ENCODE measurements around the gene SUN1. TPM values are rescaled to one million over a fixed set of nuclear protein-coding genes. Genes with fewer than 3 reads are reported as not detected.

Gene SUN1
- total and polyA plus RNA-seq, 10 of the 15 experiments (the other 5 are each of a cell fraction or from before 2014, with no cell fraction given): 27.8 to 107 (median 65.8) TPM

DNA sequence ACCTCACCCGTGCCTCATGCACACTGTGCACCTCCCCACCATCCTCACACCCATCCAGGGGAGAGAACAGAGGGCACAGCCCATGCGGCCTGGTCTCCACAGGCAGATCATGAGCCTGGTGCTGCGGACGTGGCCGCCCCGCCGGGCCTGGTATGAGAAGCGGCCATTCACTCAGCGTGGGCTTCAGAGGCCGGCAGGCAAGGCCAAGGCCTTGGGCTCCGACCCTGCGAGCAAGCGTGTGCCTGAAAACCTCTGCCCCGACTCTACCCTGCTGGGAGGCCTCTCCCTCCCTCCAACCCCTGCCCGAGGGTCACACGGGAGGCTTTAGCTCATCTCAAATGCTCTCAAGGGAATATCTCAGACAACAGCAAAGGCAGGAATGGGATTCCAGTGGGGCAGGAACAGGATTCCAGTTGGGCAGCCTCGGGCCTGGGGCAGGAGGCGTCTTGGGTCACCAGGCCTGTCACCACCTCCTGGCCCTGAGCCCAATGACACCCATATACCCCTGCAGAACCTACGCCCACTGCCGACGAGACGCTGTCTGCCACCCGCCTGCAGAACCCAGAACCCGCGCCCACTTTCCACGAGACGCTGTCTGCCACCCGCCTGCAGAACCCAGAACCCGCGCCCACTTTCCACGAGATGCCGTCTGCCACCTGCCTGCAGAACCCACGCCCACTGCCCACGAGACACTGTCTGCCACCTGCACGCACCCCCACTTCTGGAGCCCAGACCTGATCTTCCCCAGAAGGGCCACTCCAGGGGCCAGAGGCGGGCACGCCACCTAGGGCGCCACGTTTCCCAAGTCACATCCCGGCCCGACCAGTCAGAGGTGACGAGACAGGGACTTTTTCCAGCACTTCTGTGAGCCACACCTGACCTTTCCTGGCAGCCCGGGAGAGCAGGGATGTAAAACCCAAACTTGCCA lies 83.3 kb downstream of the SUN1 start (continued):
- TF ChIP-seq IRF5 (IDR thresholded peaks at IDR 0.05; ENCODE audit: borderline replicate concordance) (no peak), ATF7 (IDR thresholded peaks at IDR 0.05; ENCODE audit: low read depth) (no peak), POLR2AphosphoS2 (IDR thresholded peaks at IDR 0.05; ENCODE audit: low read depth, low read length) (no peak), IRF4 (IDR thresholded peaks at IDR 0.05; ENCODE audit: low read depth, low read length) (no peak), SMAD5 (IDR thresholded peaks at IDR 0.05; ENCODE audit: low read depth) (no peak), MTA2 (IDR thresholded peaks at IDR 0.05; ENCODE audit: low read depth) (no peak)
- TF ChIP-seq, protein P1, sequence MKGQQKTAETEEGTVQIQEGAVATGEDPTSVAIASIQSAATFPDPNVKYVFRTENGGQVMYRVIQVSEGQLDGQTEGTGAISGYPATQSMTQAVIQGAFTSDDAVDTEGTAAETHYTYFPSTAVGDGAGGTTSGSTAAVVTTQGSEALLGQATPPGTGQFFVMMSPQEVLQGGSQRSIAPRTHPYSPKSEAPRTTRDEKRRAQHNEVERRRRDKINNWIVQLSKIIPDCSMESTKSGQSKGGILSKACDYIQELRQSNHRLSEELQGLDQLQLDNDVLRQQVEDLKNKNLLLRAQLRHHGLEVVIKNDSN (IDR thresholded peaks at IDR 0.05; ENCODE audit: borderline replicate concordance, extremely low read length, insufficient read depth, low read depth, low read length): no peak

GRCh38 chr7:916291-916941 lies 84.1 kb downstream of the SUN1 start:
- H3K36me3 ChIP-seq (ENCODE audit: control insufficient read depth in 2 of 2, insufficient read depth in 2 of 2, low read length in 1 of 2): peaks cover 0 to 6% of the 10 kb centered on the region in 2 experiments; a peak in 3 of 4 replicates
- DNase-seq (ENCODE audit: low read depth, low spot score): no peak
- H3K4me3 ChIP-seq: no peak overlapping the region
- BruUV-seq (replicated peaks): no TSS peak
- H3K9ac ChIP-seq (ENCODE audit: control insufficient read depth, insufficient read depth, low read length): no peak overlapping the region
- peaks cover 6% of the 10 kb centered on the region for H3K4me1 ChIP-seq (ENCODE audit: control insufficient read depth, insufficient read depth, low read length)
- 82% methylated on average over 15 of the region's 17 CpGs for WGBS (ENCODE audit: insufficient coverage, insufficient replicate concordance, low lambda C conversion rate, missing lambda C conversion rate)
- H3K9me3 ChIP-seq (replicated peaks; ENCODE audit: control insufficient read depth, insufficient read depth, low read length): no peaks in the 10 kb centered on the region
- H2AFZ ChIP-seq (ENCODE audit: control insufficient read depth, low read depth, low read length): no peak overlapping the region
- no peaks in the 10 kb centered on the region for H3K27me3 ChIP-seq (replicated peaks in 1 of 2; ENCODE audit: control insufficient read depth in 2 of 2, insufficient read depth in 2 of 2, low read length in 1 of 2)
- ChIA-PET POLR2A (no interaction called here), SMC1A (ENCODE audit: uncharacterized antibody, unreplicated experiment) (no interaction called here), CTCF (no interaction called here), RAD21 (ENCODE audit: unreplicated experiment) (no interaction called here)
- intact Hi-C loops (cut with micrococcal nuclease; ENCODE audit: unreplicated experiment) (no loop called here), in situ Hi-C loops (cut with MboI) (no loop called here)
- H4K20me1 ChIP-seq (ENCODE audit: control insufficient read depth, insufficient read depth): no peaks in the 10 kb centered on the region
- no peak overlapping the region for H3K4me2 ChIP-seq (ENCODE audit: control insufficient read depth, insufficient read depth)
- no peak for FAIRE-seq
- H3K27ac ChIP-seq (ENCODE audit: control insufficient read depth, insufficient read depth): no peak overlapping the region
- H3K79me2 ChIP-seq (ENCODE audit: control insufficient read depth, insufficient read depth, low read length): no peaks in the 10 kb centered on the region
- no peak for ATAC-seq
- no peak for TF ChIP-seq NFYA (IDR thresholded peaks at IDR 0.05; ENCODE audit: borderline replicate concordance, low read depth, low read length)
- no peak for TF ChIP-seq SMAD1 (IDR thresholded peaks at IDR 0.05; ENCODE audit: low read depth, partially characterized antibody)
- TF ChIP-seq CREM (IDR thresholded peaks at IDR 0.05; ENCODE audit: low read depth): no peak
- no peak for TF ChIP-seq IKZF1 (conservative IDR thresholded peaks at IDR 0.05)
- no peak for TF ChIP-seq ZNF592 (IDR thresholded peaks at IDR 0.05)
- TF ChIP-seq NRF1 (conservative IDR thresholded peaks at IDR 0.05; ENCODE audit: low read depth, low read length): no peak
